ENCODE measurements around the gene CENPM. TPM values are rescaled to one million over a fixed set of nuclear protein-coding genes. Genes with fewer than 3 reads are reported as not detected.

CENPM gene
- total RNA-seq, 4 donors from 2014 or later = 12.7 TPM; not detected in 3

DNA sequence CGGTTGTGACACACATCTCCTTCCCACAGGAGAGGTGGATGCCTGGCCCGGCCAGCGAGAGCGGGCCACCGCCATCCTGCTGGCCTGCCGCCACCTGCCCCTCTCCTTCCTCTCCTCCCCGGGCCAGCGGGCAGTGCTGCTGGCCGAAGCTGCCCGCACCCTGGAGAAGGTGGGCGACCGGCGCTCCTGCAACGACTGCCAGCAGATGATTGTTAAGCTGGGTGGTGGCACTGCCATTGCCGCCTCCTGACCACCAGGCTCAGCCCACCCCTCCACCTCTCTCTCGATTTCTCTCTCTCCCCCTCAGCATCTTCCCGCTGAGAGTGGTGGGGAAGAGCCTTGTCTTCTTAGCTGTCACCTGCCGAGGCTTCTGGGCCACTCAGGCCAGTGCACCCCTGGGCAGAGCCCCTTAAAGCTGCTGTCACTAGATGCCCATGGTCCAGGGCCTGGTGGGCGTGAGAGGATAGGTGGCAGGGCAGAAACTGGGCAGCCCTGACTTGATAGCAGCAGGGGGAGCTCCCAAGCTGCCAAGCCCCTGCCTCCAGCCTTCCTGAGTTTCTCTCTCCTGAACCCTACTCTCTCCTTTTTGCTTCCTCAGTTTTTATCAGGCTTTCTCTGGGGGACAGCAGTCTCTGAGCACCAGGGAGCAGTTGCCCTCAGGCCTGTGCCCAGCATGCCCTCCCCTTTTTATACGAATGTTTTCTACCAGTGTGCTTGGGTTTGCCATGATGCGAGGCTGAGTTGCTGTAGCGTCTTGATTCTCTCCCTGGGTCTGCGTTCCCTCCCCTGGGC is 41.3 kb downstream of the CENPM start:
- intact Hi-C loops (cut with DNase I; ENCODE audit: low total_unique reads) = no loop called here
- no peak overlapping the region for H3K27ac ChIP-seq
- no peak overlapping the region for H3K4me3 ChIP-seq
- no peak for DNase-seq
- H3K4me1 ChIP-seq = peaks cover 0 to 13% of the 10 kb centered on the region in 2 donors
- no peaks in the 10 kb centered on the region for H3K9me3 ChIP-seq
- no peaks in the 10 kb centered on the region for H3K36me3 ChIP-seq
- TF ChIP-seq, protein P1, sequence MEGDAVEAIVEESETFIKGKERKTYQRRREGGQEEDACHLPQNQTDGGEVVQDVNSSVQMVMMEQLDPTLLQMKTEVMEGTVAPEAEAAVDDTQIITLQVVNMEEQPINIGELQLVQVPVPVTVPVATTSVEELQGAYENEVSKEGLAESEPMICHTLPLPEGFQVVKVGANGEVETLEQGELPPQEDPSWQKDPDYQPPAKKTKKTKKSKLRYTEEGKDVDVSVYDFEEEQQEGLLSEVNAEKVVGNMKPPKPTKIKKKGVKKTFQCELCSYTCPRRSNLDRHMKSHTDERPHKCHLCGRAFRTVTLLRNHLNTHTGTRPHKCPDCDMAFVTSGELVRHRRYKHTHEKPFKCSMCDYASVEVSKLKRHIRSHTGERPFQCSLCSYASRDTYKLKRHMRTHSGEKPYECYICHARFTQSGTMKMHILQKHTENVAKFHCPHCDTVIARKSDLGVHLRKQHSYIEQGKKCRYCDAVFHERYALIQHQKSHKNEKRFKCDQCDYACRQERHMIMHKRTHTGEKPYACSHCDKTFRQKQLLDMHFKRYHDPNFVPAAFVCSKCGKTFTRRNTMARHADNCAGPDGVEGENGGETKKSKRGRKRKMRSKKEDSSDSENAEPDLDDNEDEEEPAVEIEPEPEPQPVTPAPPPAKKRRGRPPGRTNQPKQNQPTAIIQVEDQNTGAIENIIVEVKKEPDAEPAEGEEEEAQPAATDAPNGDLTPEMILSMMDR (IDR thresholded peaks at IDR 0.05) = no peak
- no peak for TF ChIP-seq POLR2A (IDR thresholded peaks at IDR 0.05)
- peaks cover 0 to 1% of the 10 kb centered on the region in 2 donors for H3K27me3 ChIP-seq

GRCh38 chr22:41904450-41905410 is 42.2 kb downstream of the CENPM start:
- DNase-seq = no peak
- H3K4me3 ChIP-seq = no peak overlapping the region
- no peaks in the 10 kb centered on the region for H3K9me3 ChIP-seq
- H3K27me3 ChIP-seq = no peaks in the 10 kb centered on the region
- no peaks in the 10 kb centered on the region for H3K36me3 ChIP-seq
- H3K4me1 ChIP-seq = peaks cover 0 to 4% of the 10 kb centered on the region in 2 donors
- H3K27ac ChIP-seq = no peak overlapping the region
- intact Hi-C loops (cut with DNase I; ENCODE audit: low total_unique reads) = no loop called here
- TF ChIP-seq, protein P1 (IDR thresholded peaks at IDR 0.05) = no peak
- no peak for TF ChIP-seq POLR2A (IDR thresholded peaks at IDR 0.05)

- H3K4me1 ChIP-seq = no peaks in the 10 kb centered on the region
- H3K27me3 ChIP-seq = no peaks in the 10 kb centered on the region
- H3K36me3 ChIP-seq = no peaks in the 10 kb centered on the region
- DNase-seq = no peak
- no peaks in the 10 kb centered on the region for H3K9me3 ChIP-seq
- H3K27ac ChIP-seq = no peak overlapping the region
- H3K4me3 ChIP-seq = no peak overlapping the region
- TF ChIP-seq, protein P1 (IDR thresholded peaks at IDR 0.05) = no peak
- no peak for TF ChIP-seq POLR2A (IDR thresholded peaks at IDR 0.05)
- intact Hi-C loops (cut with DNase I; ENCODE audit: low total_unique reads) = no loop called here
Measured at GRCh38 chr22:41902932-41903421, 44.0 kb downstream of the CENPM start.

- Histone ChIP-seq H3K27ac (no peak overlapping the region), H3K4me1 (no peaks in the 10 kb centered on the region), H3K9me3 (no peaks in the 10 kb centered on the region), H3K27me3 (no peaks in the 10 kb centered on the region), H3K4me3 (no peak overlapping the region), H3K36me3 (no peaks in the 10 kb centered on the region)
- DNase-seq = no peak
- intact Hi-C loops (cut with DNase I; ENCODE audit: low total_unique reads) = no loop called here
- TF ChIP-seq, protein P1 (IDR thresholded peaks at IDR 0.05) = no peak
- no peak for TF ChIP-seq POLR2A (IDR thresholded peaks at IDR 0.05)
Measured at GRCh38 chr22:41902016-41902415, 44.9 kb downstream of the CENPM start.

All from uterus (tissue), 4 donors.